NCI-H345 (cell line): ENCODE results near the gene SLC29A4.
"Not testable (repeated sequence)": the region's sequence is repeated elsewhere in the genome, so short reads cannot be mapped to it uniquely, and the experiment has no call there.

Experiments
- DNase-seq: peaks from one replicate; lab custom pipeline; 2025; lab: John Stamatoyannopoulos, UW

Gene SLC29A4

GRCh38 chr7:5274985-5275431, 7.7 kb upstream of the SLC29A4 start:
- DNase-seq: peak; percentile 6

- DNase-seq: peak; percentile 13
Measured at GRCh38 chr7:5275510-5275909, 7.2 kb upstream of the SLC29A4 start.

- DNase-seq: not testable (repeated sequence)
Measured at GRCh38 chr7:5276123-5276522, 6.6 kb upstream of the SLC29A4 start.

- DNase-seq: no peak
Measured at GRCh38 chr7:5276611-5277010, 6.1 kb upstream of the SLC29A4 start.

- no peak for DNase-seq
Measured at GRCh38 chr7:5278766-5279165, 4.0 kb upstream of the SLC29A4 start.

GRCh38 chr7:5279734-5280133, 3.0 kb upstream of the SLC29A4 start:
- DNase-seq: no peak

GRCh38 chr7:5281598-5282500, 894 bp upstream of the SLC29A4 start:
- DNase-seq: not testable (repeated sequence)

- DNase-seq: peak; percentile 7
Measured at GRCh38 chr7:5283421-5284303, 919 bp downstream of the SLC29A4 start.

- DNase-seq: peak; percentile 89
Measured at GRCh38 chr7:5284304-5285281, 1.9 kb downstream of the SLC29A4 start.

GRCh38 chr7:5286933-5287332, 4.2 kb downstream of the SLC29A4 start:
- no peak for DNase-seq

GRCh38 chr7:5287373-5287772, 4.6 kb downstream of the SLC29A4 start:
- not testable (repeated sequence) for DNase-seq

- DNase-seq: no peak
Measured at GRCh38 chr7:5287802-5288201, 5.1 kb downstream of the SLC29A4 start.

- not testable (repeated sequence) for DNase-seq
Measured at GRCh38 chr7:5288560-5288959, 5.8 kb downstream of the SLC29A4 start.

GRCh38 chr7:5289355-5289754, 6.6 kb downstream of the SLC29A4 start:
- DNase-seq: no peak

- no peak for DNase-seq
Measured at GRCh38 chr7:5291301-5291700, 8.6 kb downstream of the SLC29A4 start.

GRCh38 chr7:5291711-5292335, 9.1 kb downstream of the SLC29A4 start:
- DNase-seq: not testable (repeated sequence)

- DNase-seq: no peak
Measured at GRCh38 chr7:5294169-5294987, 11.6 kb downstream of the SLC29A4 start.

GRCh38 chr7:5295039-5296014, 12.6 kb downstream of the SLC29A4 start:
- no peak for DNase-seq
